Dedifferentiated amniotic fluid mesenchymal stem cell (primary cell): Measurements from ENCODE around the gene NPEPL1.
"Not testable (repeated sequence)": the region's sequence is repeated elsewhere in the genome, so short reads cannot be mapped to it uniquely, and the experiment has no call there.

Experiments used
- DNase-seq: peaks from one replicate; pipeline ENCODE4 v3.0.0-alpha.2; 2016; ENCODE audit errors: extremely low spot score

The NPEPL1 gene

GRCh38 chr20:58757647-58758046 lies 65.0 kb downstream of the NPEPL1 start:
- DNase-seq: not testable (repeated sequence)

- DNase-seq: no peak
Measured at GRCh38 chr20:58759947-58760346, 67.3 kb downstream of the NPEPL1 start.

DNA sequence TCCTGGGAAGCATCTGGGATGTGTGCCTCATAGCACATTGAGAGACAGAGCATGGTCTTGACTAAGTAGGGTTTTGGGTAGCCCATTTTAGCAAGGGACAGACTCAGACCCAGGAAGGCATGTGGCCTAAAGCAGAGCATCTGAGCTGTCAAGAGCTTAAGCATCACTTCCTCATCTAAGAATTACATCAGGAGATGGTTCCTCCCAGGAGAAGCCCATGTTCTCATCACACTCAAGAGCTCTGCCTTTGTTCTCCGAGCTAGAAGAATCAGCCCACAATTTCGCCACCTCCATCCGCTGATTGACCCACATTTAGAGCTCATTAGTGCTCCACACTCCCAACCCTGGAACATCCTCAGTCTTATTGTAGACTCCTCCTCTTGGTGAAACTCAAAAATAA lies 68.3 kb downstream of the NPEPL1 start:
- DNase-seq: no peak

- DNase-seq: no peak
Measured at GRCh38 chr20:58762120-58762519, 69.5 kb downstream of the NPEPL1 start.

DNA sequence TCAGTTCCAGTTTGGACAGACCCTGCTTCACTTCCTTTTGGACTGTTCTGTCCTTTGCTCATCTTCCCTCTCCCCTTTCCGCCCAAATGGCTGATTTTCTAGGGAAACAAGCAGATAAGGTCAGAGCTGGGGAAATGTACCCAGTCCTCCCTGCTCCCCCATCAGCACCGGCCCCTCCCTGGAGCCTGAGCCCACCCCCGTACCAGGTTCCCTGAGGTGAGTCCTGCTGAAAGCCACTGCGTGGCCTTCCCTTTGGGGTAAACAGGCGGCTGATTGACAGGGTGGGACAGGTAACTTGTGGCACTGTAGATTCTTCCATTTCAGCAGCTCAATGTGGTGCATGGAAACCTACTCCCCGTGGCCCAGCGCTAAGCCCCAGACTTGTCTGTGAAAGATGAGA lies 70.5 kb downstream of the NPEPL1 start:
- DNase-seq: no peak
